GM10847 (cell line): ENCODE data around the gene YWHAE.

Experiments
- POLR2A ChIP-seq: IDR thresholded peaks from 2 replicates; pipeline ENCODE4 v1.6.1; 2011; ENCODE audit not compliant: insufficient read length; ENCODE audit errors: extremely low read depth

YWHAE gene

GRCh38 chr17:1351971-1352370 is 48.1 kb downstream of the YWHAE start:
- no peak for TF ChIP-seq POLR2A

GRCh38 chr17:1351275-1351674 is 48.7 kb downstream of the YWHAE start:
- TF ChIP-seq POLR2A: no peak

GRCh38 chr17:1347589-1348323 is 52.3 kb downstream of the YWHAE start:
- no peak for TF ChIP-seq POLR2A

- no peak for TF ChIP-seq POLR2A
Observed at GRCh38 chr17:1344521-1344920, 55.5 kb downstream of the YWHAE start.

GRCh38 chr17:1343554-1343953 is 56.5 kb downstream of the YWHAE start:
- TF ChIP-seq POLR2A: no peak

- TF ChIP-seq POLR2A: no peak
Observed at GRCh38 chr17:1340371-1340770, 59.7 kb downstream of the YWHAE start.

GRCh38 chr17:1331708-1332107 is 68.3 kb downstream of the YWHAE start:
- no peak for TF ChIP-seq POLR2A

GRCh38 chr17:1329745-1330343 is 70.2 kb downstream of the YWHAE start:
- TF ChIP-seq POLR2A: no peak

- no peak for TF ChIP-seq POLR2A
Observed at GRCh38 chr17:1328437-1328836, 71.6 kb downstream of the YWHAE start.

GRCh38 chr17:1325766-1326165 is 74.3 kb downstream of the YWHAE start:
- TF ChIP-seq POLR2A: no peak

- TF ChIP-seq POLR2A: no peak
Observed at GRCh38 chr17:1324201-1324771, 75.7 kb downstream of the YWHAE start.

- no peak for TF ChIP-seq POLR2A
Observed at GRCh38 chr17:1323336-1323735, 76.7 kb downstream of the YWHAE start.

GRCh38 chr17:1322480-1322879 is 77.5 kb downstream of the YWHAE start:
- no peak for TF ChIP-seq POLR2A

- no peak for TF ChIP-seq POLR2A
Observed at GRCh38 chr17:1322014-1322428, 78.0 kb downstream of the YWHAE start.

- no peak for TF ChIP-seq POLR2A
Observed at GRCh38 chr17:1315891-1316403, 84.1 kb downstream of the YWHAE start.

- no peak for TF ChIP-seq POLR2A
Observed at GRCh38 chr17:1315409-1315808, 84.6 kb downstream of the YWHAE start.
